Endodermal cell (in vitro differentiated cells): ENCODE data around the gene ZNF695. TPM values are rescaled to one million over a fixed set of nuclear protein-coding genes. Genes with fewer than 3 reads are reported as not detected.

Experiments used
- DNase-seq: peaks from one replicate; pipeline ENCODE4 v3.0.0-alpha.2; 2017
- H3K27ac ChIP-seq: 2 replicates; pipeline ENCODE4 v1.5.1; 2013; ENCODE audit warnings: mild to moderate bottlenecking, low read depth, low read length, moderate library complexity
- H3K27me3 ChIP-seq: 2 replicates; pipeline ENCODE4 v1.6.1; 2013; ENCODE audit warnings: mild to moderate bottlenecking, low read length, moderate library complexity; ENCODE audit not compliant: insufficient read depth, control insufficient read depth, poor library complexity, severe bottlenecking
- H3K36me3 ChIP-seq: 2 replicates; pipeline ENCODE4 v1.7.0; 2013; ENCODE audit warnings: mild to moderate bottlenecking, low read length, moderate library complexity; ENCODE audit not compliant: control insufficient read depth, insufficient read depth
- H3K4me1 ChIP-seq: one replicate; pipeline ENCODE4 v1.7.0; 2013; ENCODE audit warnings: low read length; ENCODE audit not compliant: control insufficient read depth, insufficient read depth
- H3K4me3 ChIP-seq: 2 replicates; pipeline ENCODE4 v1.5.1; 2013; ENCODE audit warnings: mild to moderate bottlenecking, low read length, moderate library complexity
- H3K9ac ChIP-seq: 2 replicates; pipeline ENCODE4 v1.6.1; 2013; ENCODE audit warnings: mild to moderate bottlenecking, low read length, moderate library complexity; ENCODE audit not compliant: poor library complexity, severe bottlenecking; ENCODE audit errors: extremely low read depth
- H3K9me3 ChIP-seq: 2 replicates; pipeline ENCODE4 v1.6.1; 2013; ENCODE audit warnings: mild to moderate bottlenecking, low read length, moderate library complexity; ENCODE audit not compliant: control insufficient read depth
- H3K27ac Mint-ChIP-seq: 2 replicates; pipeline ENCODE4 v1.8.0; 2020; ENCODE audit warnings: mixed read lengths
- H3K27me3 Mint-ChIP-seq: 2 replicates; pipeline ENCODE4 v1.8.0; 2021; ENCODE audit warnings: mild to moderate bottlenecking, mixed read lengths; ENCODE audit not compliant: insufficient read depth
- H3K36me3 Mint-ChIP-seq: 2 replicates; pipeline ENCODE4 v1.8.0; 2020; ENCODE audit warnings: low read depth, mixed read lengths
- H3K4me1 Mint-ChIP-seq: 2 replicates; pipeline ENCODE4 v1.8.0; 2020; ENCODE audit warnings: mixed read lengths
- H3K4me3 Mint-ChIP-seq: 2 replicates; pipeline ENCODE4 v1.8.0; 2020; ENCODE audit warnings: mild to moderate bottlenecking, moderate library complexity, mixed read lengths
- H3K9me3 Mint-ChIP-seq: 2 replicates; pipeline ENCODE4 v1.8.0; 2020; ENCODE audit warnings: mild to moderate bottlenecking, mixed read lengths
- CTCF ChIP-seq: fragments of 200-600 bp; sonication (generic); conservative IDR thresholded peaks from 2 replicates; pipeline ENCODE4 v1.5.0; 2021; ENCODE audit warnings: antibody characterized with exemption, mild to moderate bottlenecking
- WGBS, 2 experiments: methylation state at CpG; one replicate each; pipeline versions ENCODE4 v1.1.5 to v1.1.7; 2013; ENCODE audit warnings: missing lambda C conversion rate in 2 of 2, mixed read lengths in 1 of 2; ENCODE audit not compliant: insufficient coverage in 1 of 2, insufficient read length in 1 of 2; 5-methylcytosine and 5-hydroxymethylcytosine counted together
- total RNA-seq, 2 donors: library from RNA; stranded (reverse); fragmentation: NEBNext Ultra II Directional in 1 of 2; extraction: Animal tissue kit (Norgen Biotek cat#: 25700) in 1 of 2; gene quantifications; 2 replicates in 1 of 2; 3 replicates in 1 of 2; pipeline ENCODE4 v1.2.1, GENCODE V29; 2021

ZNF695 gene
- total RNA-seq, 2 donors from 2014 or later = 16.4 to 22.6 TPM

DNA sequence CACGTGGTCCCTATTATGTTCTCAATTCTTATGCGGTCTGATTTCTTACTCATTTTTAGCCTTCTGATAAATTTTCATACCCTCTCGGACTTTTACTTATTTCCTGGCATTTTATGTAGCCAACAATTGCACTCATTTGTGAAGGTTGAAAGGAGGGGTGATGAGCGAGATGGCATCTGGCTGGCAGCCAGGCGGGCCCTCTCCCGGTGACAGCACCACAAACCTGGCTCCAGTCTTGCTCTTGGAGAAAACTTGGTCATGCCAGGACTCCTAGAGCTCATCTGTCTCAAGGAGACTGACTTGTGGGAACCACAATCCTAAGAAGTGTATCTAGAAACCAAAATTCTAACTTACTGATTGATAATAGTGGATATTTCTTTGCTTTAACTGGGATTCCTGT, 61.5 kb downstream of the ZNF695 start:
- H3K27me3 Mint-ChIP-seq = no peaks in the 10 kb centered on the region
- no peaks in the 10 kb centered on the region for H3K36me3 ChIP-seq
- H3K9me3 ChIP-seq = no peaks in the 10 kb centered on the region
- no peak overlapping the region for H3K4me3 ChIP-seq
- no peak overlapping the region for H3K27ac ChIP-seq
- H3K36me3 Mint-ChIP-seq = peaks cover 16% of the 10 kb centered on the region
- WGBS, 2 experiments = 97 to 100% methylated on average over 2 to 6 of the region's 6 CpGs
- no peaks in the 10 kb centered on the region for H3K4me1 ChIP-seq
- H3K9ac ChIP-seq = no peak overlapping the region
- H3K4me1 Mint-ChIP-seq = no peaks in the 10 kb centered on the region
- no peaks in the 10 kb centered on the region for H3K27me3 ChIP-seq
- no peaks in the 10 kb centered on the region for H3K9me3 Mint-ChIP-seq
- H3K4me3 Mint-ChIP-seq = no peak overlapping the region
- no peak overlapping the region for H3K27ac Mint-ChIP-seq
- no peak for TF ChIP-seq CTCF
- DNase-seq = no peak

Other genes starting within 250 kb of the ZNF695 start
- gene AHCTF1, start 76.1 kb downstream of the ZNF695 start, total RNA-seq = 10 to 100 TPM; 36.9 to 41.9 TPM
- gene ZNF670, start 70.8 kb upstream of the ZNF695 start, total RNA-seq = 10 to 100 TPM; 10.9 to 15.7 TPM
- 10 to 100 TPM; 14.3 to 20.6 TPM for gene ZNF669, start 96.3 kb upstream of the ZNF695 start, total RNA-seq
- gene ZNF124, start 164.0 kb upstream of the ZNF695 start, total RNA-seq = 100 to 1,000 TPM in 1 of 2 donors, 10 to 100 TPM in 1; 93.3 to 101 TPM
- not detected for gene VN1R5, start 248.0 kb upstream of the ZNF695 start, total RNA-seq